Endothelial cell of umbilical vein (primary cell): ENCODE measurements around the gene NUSAP1. TPM values are rescaled to one million over a fixed set of nuclear protein-coding genes. Genes with fewer than 3 reads are reported as not detected.
"Not testable (repeated sequence)": the region's sequence is repeated elsewhere in the genome, so short reads cannot be mapped to it uniquely, and the experiment has no call there.

Experiments
- BruUV-seq: library from RNA; stranded (reverse); fragments of 400-500 nt; replicated peaks from 2 replicates; lab custom pipeline; 2021; lab: Mats Ljungman, UMichigan
- CTCF ChIA-PET: fragments of 300-600, 350-600 bp; sonication (Branson Sonifier 250); formaldehyde crosslinking; loops from one replicate; lab custom pipeline; 2021; ENCODE audit warnings: antibody characterized with exemption, inconsistent platforms; lab: Charles Lee
- POLR2A ChIA-PET: fragments of 300-600, 350-600 bp; sonication (Branson Sonifier 250); formaldehyde crosslinking; loops from one replicate; lab custom pipeline; 2021; ENCODE audit warnings: antibody characterized with exemption, inconsistent platforms; lab: Charles Lee
- DNase-seq: peaks from one replicate; pipeline ENCODE4 v3.0.0-alpha.2; 2011; ENCODE audit warnings: low read depth, low spot score
- FAIRE-seq: peaks from 2 replicates; lab custom pipeline; 2011; peaks lifted over from hg19 to GRCh38; lab: Jason Lieb, UNC
- H2AFZ ChIP-seq: 2 replicates; pipeline ENCODE4 v1.6.0; 2012; ENCODE audit warnings: low read depth, low read length, control low read depth, inconsistent platforms
- H3K27ac ChIP-seq: 2 replicates; pipeline ENCODE4 v1.5.1; 2011; ENCODE audit warnings: low read depth, mild to moderate bottlenecking, control low read depth, low read length, moderate library complexity; ENCODE audit not compliant: insufficient read depth
- H3K27me3 ChIP-seq, 2 experiments: 2 replicates each; pipeline versions ENCODE4 v1.6.0 to v1.6.1; 2011; ENCODE audit warnings: low read length in 2 of 2, mixed read lengths in 1 of 2; ENCODE audit not compliant: control insufficient read depth in 2 of 2, insufficient read depth in 2 of 2
- H3K36me3 ChIP-seq, 2 experiments: 2 replicates in 1 of 2; 3 replicates in 1 of 2; pipeline ENCODE4 v1.5.1; 2011; ENCODE audit warnings: low read length in 2 of 2, mild to moderate bottlenecking in 1 of 2, moderate library complexity in 1 of 2; ENCODE audit not compliant: control insufficient read depth in 2 of 2, insufficient read depth in 2 of 2; ENCODE audit errors: extremely low read depth in 1 of 2
- H3K4me1 ChIP-seq: 3 replicates; pipeline ENCODE4 v1.5.1; 2011; ENCODE audit warnings: mild to moderate bottlenecking, low read length; ENCODE audit not compliant: control insufficient read depth, insufficient read depth; ENCODE audit errors: extremely low read depth
- H3K4me2 ChIP-seq: 2 replicates; pipeline ENCODE4 v1.6.1; 2011; ENCODE audit warnings: low read length, control low read depth, mixed read lengths; ENCODE audit not compliant: insufficient read depth
- H3K4me3 ChIP-seq, 3 experiments: fragments of 200-600 bp in 1 of 3; sonication (generic), shearing (Covaris generic) in 1 of 3; replicated peaks in 1 of 3; 2 replicates each; pipeline ENCODE4 v1.5.1; 2011 to 2016; ENCODE audit warnings: control low read depth in 3 of 3, low read length in 3 of 3, mild to moderate bottlenecking in 2 of 3, inconsistent platforms in 1 of 3, low read depth in 1 of 3, moderate library complexity in 1 of 3; ENCODE audit not compliant: insufficient read depth in 1 of 3
- H3K79me2 ChIP-seq: 2 replicates; pipeline ENCODE4 v1.6.0; 2012; ENCODE audit warnings: low read length, inconsistent platforms; ENCODE audit not compliant: control insufficient read depth, insufficient read depth
- H3K9ac ChIP-seq: replicated peaks from 2 replicates; pipeline ENCODE3; 2011; ENCODE audit warnings: low read length, control low read depth; ENCODE audit not compliant: insufficient read depth; ENCODE audit errors: extremely low read depth
- H3K9me1 ChIP-seq: replicated peaks from 3 replicates; pipeline ENCODE4 v1.6.0; 2011; ENCODE audit warnings: mild to moderate bottlenecking, low read length; ENCODE audit not compliant: control insufficient read depth, insufficient read depth; ENCODE audit errors: extremely low read depth
- H3K9me3 ChIP-seq: replicated peaks from 2 replicates; pipeline ENCODE4 v1.5.1; 2012; ENCODE audit warnings: low read length, inconsistent platforms; ENCODE audit not compliant: control insufficient read depth, insufficient read depth
- H4K20me1 ChIP-seq: replicated peaks from 2 replicates; pipeline ENCODE3; 2011; ENCODE audit warnings: mild to moderate bottlenecking, low read length; ENCODE audit not compliant: control insufficient read depth, insufficient read depth; ENCODE audit errors: extremely low read depth
- FOS ChIP-seq: IDR thresholded peaks from 2 replicates; pipeline ENCODE4 v1.6.1; 2011; ENCODE audit warnings: mild to moderate bottlenecking, low read length, moderate library complexity, borderline replicate concordance; ENCODE audit not compliant: insufficient read depth
- JUN ChIP-seq: IDR thresholded peaks from 2 replicates; pipeline ENCODE4 v1.6.1; 2011; ENCODE audit warnings: borderline replicate concordance, low read depth; ENCODE audit not compliant: insufficient read length, insufficient read depth
- POLR2A ChIP-seq: IDR thresholded peaks from 2 replicates; pipeline ENCODE4 v1.6.1; 2012; ENCODE audit warnings: low read depth, mild to moderate bottlenecking, control low read depth, low read length
- dilution Hi-C: fragments of 300-500 bp; cut with MboI; formaldehyde crosslinking; loops from one replicate; pipeline ENCODE4 v1.15.0; 2019; ENCODE audit warnings: low sequenced_read_pairs; ENCODE audit not compliant: extremely low pct_ligation_motif_present
- intact Hi-C: fragments of 100-400 bp; cut with micrococcal nuclease; formaldehyde crosslinking; loops from one replicate; pipeline ENCODE4 v1.10.0; 2022
- polyA plus RNA-seq, 4 experiments: library from polyadenylated mRNA; depleted of rRNA in 3 of 4; stranded (reverse) in 3 of 4; unstranded in 1 of 4; fragments of >200 nt; gene quantifications; 2 replicates each; pipeline versions ENCODE4 v1.2.1 to v1.2.3, GENCODE V29; 2011 to 2012; ENCODE audit warnings: missing spikeins in 1 of 4
- total RNA-seq: library from RNA; stranded (reverse); gene quantifications from 2 replicates; pipeline ENCODE4 v1.2.3, GENCODE V29; 2021

The NUSAP1 gene
- total and polyA plus RNA-seq, 2 donors (not counting 3 experiments of a cell fraction or from before 2014, with no cell fraction given): 43.0 to 109 TPM

DNA sequence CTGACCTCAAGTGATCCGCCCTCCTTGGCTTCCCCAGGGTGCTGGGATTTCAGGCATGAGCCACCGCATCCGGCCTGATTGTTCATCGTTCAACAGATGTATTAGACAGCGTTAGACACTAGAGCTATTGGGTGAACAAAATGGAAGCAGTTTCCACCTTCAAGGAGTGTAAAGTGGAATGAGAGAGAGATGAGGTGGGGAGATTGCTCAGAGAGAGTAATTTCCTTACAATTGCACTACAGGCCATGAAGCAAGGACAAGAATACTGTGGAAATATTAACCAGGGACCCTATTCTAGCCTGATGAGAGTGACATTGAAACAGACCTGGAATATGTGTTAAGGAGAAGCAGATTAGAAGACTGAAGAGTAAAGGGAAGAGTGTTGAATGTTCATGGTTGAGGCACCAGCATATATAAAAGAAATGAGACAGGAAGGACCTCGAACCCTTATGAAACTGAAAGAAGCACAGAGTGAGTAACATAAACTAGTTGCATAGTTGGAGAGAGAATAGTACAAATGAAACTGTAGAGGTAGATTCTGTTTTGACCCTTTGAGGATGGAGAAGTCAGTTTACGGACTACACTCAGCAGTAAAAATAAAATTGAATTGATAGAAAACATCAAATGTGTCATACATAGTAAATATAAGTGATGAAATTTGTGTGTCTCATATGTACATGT lies 91.4 kb downstream of the NUSAP1 start:
- Histone ChIP-seq H3K4me2 (no peak overlapping the region), H4K20me1 (peaks cover 6% of the 10 kb centered on the region), H3K27ac (no peak overlapping the region), H3K36me3 (no peaks in the 10 kb centered on the region), H3K79me2 (peaks cover 62% of the 10 kb centered on the region), H3K27me3 (no peaks in the 10 kb centered on the region), H3K4me1 (peaks cover 3% of the 10 kb centered on the region), H3K4me3 (no peak overlapping the region), H3K9me1 (no peaks in the 10 kb centered on the region), H3K9ac (no peak overlapping the region), H2AFZ (no peak overlapping the region), H3K9me3 (no peaks in the 10 kb centered on the region)
- no TSS peak for BruUV-seq
- CTCF ChIA-PET: interaction anchor here (1.7 kb wide), 1 partner anchor 42 kb away, joined by 5 read pairs; no protein-coding TSS in a partner anchor
- no peak for TF ChIP-seq FOS
- no peak for TF ChIP-seq POLR2A
- FAIRE-seq: no peak
- intact Hi-C loops: no loop called here
- DNase-seq: no peak
- POLR2A ChIA-PET: interaction anchor here (0.6 kb wide), 1 partner anchor 341 kb away, joined by 6 read pairs; no protein-coding TSS in a partner anchor
- dilution Hi-C loops: no loop called here

DNA sequence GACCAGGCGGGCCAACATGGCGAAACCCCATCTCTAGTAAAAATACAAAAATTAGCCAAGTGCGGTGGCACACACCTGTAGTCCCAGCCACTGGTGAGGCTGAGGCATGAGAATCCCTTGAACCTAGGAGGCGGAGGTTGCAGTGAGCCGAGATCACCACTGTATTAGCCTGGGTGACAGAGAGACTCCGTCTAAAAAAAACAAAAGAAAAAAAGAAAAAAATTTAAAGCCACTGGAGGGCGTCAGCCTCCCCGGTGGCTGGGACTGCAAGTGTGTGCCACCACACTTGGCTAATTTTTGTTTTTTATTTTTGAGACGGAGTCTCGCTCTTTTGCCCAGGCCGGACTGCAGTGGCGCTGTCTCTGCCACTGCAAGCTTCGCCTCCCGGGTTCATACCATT lies 92.1 kb downstream of the NUSAP1 start:
- no peak overlapping the region for H3K9ac ChIP-seq

DNA sequence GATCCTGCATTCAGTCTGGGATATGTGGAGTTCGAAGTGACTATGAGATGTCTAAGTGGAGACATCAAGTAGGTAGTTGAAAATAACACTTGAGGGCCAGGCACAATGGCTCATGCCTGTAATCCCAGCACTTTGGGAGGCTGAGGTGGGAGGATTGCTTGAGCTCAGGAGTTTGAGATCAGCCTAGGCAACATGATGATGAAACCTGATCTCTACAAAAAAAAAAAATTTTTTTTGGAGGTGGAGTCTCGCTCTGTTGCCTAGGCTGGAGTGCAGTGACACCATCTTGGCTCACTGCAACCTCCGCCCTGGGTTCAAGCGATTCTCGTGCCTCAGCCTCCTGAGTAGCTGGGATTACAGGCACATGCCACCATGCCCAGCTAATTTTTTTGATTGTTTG lies 93.2 kb downstream of the NUSAP1 start:
- H3K9ac ChIP-seq, H2AFZ ChIP-seq, H3K9me1 ChIP-seq, CTCF ChIA-PET, H3K4me1 ChIP-seq, H3K4me2 ChIP-seq, H4K20me1 ChIP-seq, DNase-seq, BruUV-seq, H3K4me3 ChIP-seq, H3K36me3 ChIP-seq, FAIRE-seq, H3K27ac ChIP-seq, dilution Hi-C loops, H3K27me3 ChIP-seq, H3K9me3 ChIP-seq, intact Hi-C loops, POLR2A ChIA-PET: not testable (repeated sequence)
- peaks cover 51% of the 10 kb centered on the region for H3K79me2 ChIP-seq

More for the DNA sequence above, 92.1 kb downstream of the NUSAP1 start:
- Histone ChIP-seq H3K4me3 (no peak overlapping the region), H3K79me2 (peaks cover 60% of the 10 kb centered on the region), H3K36me3 (no peaks in the 10 kb centered on the region), H3K4me1 (no peaks in the 10 kb centered on the region), H3K9me3 (no peaks in the 10 kb centered on the region), H2AFZ (no peak overlapping the region), H3K4me2 (no peak overlapping the region), H3K27me3 (no peaks in the 10 kb centered on the region), H4K20me1 (peaks cover 6% of the 10 kb centered on the region), H3K27ac (no peak overlapping the region), H3K9me1 (no peaks in the 10 kb centered on the region)
- DNase-seq (no peak), FAIRE-seq (no peak)
- ChIA-PET CTCF (no interaction called here), POLR2A (no interaction called here)
- intact Hi-C loops (no loop called here), dilution Hi-C loops (no loop called here)
- TF ChIP-seq JUN: no peak
- BruUV-seq: no TSS peak
